Gastroesophageal sphincter (tissue), 3 donors: ENCODE results near the gene TPRN.

Source experiments
- POLR2AphosphoS5 ChIP-seq: sonication (generic); formaldehyde crosslinking; IDR thresholded peaks from one replicate; pipeline ENCODE4 v1.6.1; 2017; ENCODE audit warnings: antibody characterized with exemption
- TF ChIP-seq, protein P1 (sequence below), 4 experiments: fragments of 200-600 bp in 2 of 4; fragments of 450-650 bp in 2 of 4; sonication (generic) in 1 of 4; IDR thresholded peaks; one replicate each; pipeline ENCODE4 v1.5.1; 2017 to 2019; ENCODE audit warnings: antibody characterized with exemption in 4 of 4, mild to moderate bottlenecking in 2 of 4, moderate library complexity in 2 of 4

DNA sequence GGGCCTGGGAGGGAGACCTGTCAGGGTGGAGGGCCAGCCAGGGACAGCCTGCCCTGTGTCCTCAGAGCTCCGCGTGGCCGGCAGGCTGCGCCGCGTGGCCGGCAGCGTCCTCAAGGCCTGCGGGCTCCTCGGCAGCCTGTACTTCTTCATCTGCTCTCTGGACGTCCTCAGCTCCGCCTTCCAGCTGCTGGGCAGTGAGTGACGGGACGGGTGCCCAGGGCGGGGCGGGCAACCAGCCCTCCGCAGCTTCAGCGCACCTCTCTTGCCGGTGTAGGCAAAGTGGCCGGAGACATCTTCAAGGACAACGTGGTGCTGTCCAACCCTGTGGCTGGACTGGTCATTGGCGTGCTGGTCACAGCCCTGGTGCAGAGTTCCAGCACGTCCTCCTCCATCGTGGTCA, 32.0 kb upstream of the TPRN start:
- TF ChIP-seq, protein P1, sequence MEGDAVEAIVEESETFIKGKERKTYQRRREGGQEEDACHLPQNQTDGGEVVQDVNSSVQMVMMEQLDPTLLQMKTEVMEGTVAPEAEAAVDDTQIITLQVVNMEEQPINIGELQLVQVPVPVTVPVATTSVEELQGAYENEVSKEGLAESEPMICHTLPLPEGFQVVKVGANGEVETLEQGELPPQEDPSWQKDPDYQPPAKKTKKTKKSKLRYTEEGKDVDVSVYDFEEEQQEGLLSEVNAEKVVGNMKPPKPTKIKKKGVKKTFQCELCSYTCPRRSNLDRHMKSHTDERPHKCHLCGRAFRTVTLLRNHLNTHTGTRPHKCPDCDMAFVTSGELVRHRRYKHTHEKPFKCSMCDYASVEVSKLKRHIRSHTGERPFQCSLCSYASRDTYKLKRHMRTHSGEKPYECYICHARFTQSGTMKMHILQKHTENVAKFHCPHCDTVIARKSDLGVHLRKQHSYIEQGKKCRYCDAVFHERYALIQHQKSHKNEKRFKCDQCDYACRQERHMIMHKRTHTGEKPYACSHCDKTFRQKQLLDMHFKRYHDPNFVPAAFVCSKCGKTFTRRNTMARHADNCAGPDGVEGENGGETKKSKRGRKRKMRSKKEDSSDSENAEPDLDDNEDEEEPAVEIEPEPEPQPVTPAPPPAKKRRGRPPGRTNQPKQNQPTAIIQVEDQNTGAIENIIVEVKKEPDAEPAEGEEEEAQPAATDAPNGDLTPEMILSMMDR (IDR thresholded peaks at IDR 0.05): no peak
- TF ChIP-seq POLR2AphosphoS5: no peak
